GM12875 (cell line): ENCODE data around the gene GAB2.

Experiments used
- H3K4me3 ChIP-seq: one replicate; pipeline ENCODE4 v1.5.1; 2011; ENCODE audit warnings: low read depth, low read length, control low read depth
- TF ChIP-seq, protein P1 (sequence below): IDR thresholded peaks from 2 replicates; pipeline ENCODE4 v1.5.1; 2011; ENCODE audit warnings: low read depth, mild to moderate bottlenecking, control low read depth, inconsistent platforms, low read length, moderate library complexity, borderline replicate concordance; ENCODE audit not compliant: insufficient read depth

Gene GAB2

DNA sequence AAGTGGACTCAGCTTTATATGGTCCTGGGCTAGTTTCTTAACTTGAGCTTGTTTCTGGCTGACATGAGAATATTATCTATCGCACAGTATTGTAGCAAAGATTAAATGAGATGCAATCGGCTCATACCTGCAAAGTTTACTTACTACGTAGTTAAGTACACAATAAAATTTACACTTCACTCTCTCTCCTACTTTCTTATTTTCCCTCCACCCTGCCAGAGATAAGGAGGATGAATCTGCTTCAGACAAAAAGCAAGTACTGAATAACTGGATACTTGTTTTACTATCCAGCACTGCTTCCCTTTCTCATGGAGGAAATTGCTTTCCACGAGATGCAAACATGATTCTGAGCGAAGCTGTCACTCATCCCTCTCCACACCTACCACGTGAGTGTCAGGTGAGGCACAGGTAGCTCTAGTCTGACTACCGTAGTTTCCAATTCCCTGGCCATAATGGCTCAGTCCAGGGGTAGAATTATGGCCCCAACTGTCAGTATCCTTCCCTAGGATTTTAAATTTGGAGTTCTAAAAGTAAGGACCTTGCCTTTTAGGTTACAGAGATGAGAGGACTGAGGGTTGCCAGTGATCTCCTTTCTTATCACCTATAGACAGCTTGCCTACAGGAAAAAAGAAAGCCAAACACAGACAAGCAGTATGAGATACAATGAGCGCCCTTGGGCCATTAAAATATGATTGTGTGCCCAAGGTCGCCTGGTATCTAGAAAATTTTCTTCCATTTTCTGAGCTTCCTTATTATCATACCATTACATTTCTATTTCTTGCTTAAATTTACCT lies 39.8 kb downstream of the GAB2 start:
- TF ChIP-seq, protein P1, sequence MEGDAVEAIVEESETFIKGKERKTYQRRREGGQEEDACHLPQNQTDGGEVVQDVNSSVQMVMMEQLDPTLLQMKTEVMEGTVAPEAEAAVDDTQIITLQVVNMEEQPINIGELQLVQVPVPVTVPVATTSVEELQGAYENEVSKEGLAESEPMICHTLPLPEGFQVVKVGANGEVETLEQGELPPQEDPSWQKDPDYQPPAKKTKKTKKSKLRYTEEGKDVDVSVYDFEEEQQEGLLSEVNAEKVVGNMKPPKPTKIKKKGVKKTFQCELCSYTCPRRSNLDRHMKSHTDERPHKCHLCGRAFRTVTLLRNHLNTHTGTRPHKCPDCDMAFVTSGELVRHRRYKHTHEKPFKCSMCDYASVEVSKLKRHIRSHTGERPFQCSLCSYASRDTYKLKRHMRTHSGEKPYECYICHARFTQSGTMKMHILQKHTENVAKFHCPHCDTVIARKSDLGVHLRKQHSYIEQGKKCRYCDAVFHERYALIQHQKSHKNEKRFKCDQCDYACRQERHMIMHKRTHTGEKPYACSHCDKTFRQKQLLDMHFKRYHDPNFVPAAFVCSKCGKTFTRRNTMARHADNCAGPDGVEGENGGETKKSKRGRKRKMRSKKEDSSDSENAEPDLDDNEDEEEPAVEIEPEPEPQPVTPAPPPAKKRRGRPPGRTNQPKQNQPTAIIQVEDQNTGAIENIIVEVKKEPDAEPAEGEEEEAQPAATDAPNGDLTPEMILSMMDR = no peak
- H3K4me3 ChIP-seq = no peak overlapping the region

DNA sequence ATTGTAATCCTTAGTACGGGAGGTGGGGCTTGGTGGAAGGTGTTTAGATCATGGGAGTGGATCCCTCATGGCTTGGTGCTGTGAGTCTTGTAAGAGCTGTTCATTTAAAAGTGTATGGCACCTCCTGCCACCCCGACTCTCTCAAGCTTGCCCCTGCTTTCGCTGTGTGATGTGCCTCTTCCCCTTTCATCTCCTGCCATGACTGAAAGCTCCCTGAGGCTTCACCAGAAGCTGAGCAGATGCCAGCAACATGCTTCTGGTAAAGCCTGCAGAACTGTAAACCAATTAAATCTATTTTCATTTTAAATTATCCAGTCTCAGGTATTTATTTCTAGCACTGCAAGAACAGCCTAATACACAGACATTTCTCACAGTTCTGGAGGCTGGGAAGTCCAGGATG lies 40.8 kb downstream of the GAB2 start:
- no peak overlapping the region for H3K4me3 ChIP-seq
- TF ChIP-seq, protein P1 = no peak

DNA sequence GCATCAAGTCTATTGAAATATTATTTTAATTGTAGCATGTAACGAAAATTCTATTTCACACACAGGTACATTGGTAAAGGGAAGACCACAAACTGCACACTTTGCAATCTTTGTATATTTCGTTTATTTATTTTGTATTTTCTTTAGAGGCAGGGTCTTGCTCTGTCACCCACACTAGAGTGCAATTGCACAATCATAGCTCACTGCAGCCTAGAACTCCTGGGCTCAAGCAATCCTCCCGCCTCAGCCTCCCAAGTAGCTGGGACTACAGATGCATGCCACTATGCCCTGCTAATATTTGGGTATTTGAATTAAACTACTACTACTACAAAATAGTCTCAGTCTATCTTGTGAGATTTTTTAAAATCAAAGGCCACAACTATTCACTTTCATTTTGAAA lies 42.7 kb downstream of the GAB2 start:
- TF ChIP-seq, protein P1 = no peak

DNA sequence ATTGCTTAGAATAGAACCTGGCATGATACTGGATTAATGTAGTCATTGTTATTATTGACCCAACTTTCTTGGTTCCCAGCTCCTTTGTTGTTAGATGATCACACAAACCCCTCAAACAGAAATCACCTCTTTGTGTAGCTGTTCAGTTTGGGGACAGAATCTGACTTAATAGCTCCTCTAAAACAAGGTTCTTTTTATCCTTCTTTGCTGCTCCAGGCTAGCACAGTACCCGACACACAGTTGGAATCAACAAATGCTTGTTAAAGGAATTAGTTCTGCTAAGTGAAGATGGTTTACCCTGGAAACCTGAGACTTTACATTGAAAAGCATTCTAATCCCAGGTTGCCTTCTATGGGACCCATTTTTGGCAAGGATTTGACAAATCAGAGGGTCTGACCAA lies 43.9 kb downstream of the GAB2 start:
- TF ChIP-seq, protein P1 = no peak

More for the DNA sequence above, 42.7 kb downstream of the GAB2 start:
- no peak overlapping the region for H3K4me3 ChIP-seq

DNA sequence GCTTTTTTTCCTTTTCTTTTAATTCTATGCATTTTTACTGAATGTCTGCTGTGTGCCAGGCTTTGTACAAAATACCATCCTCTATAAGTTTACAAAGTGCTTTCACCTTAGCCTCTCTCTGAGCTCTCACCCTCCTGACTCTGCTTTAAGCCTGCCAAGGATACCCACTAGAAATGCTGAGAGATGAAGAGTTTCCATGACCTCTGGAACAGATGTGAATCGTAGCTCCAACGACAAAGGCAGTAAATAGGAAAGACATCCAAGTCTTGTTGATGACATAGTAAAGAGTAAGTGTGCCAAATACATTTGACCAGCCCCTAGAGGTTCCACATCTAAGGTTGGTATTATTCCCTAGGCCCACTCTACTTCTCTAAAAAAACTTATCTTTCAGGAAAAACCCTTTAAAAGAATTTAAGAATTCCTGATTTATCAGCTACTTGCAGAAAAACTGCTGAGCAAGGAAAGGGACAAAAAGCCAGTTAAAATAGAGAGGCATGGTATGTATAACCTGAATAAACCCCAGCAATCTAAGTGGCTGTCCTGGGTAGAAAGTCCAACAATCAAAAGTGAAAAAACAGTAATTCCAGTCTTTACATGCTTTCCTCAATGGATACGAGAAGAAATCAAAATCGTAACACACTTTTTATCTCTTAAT lies 45.4 kb downstream of the GAB2 start:
- TF ChIP-seq, protein P1 = no peak

More for the DNA sequence above, 43.9 kb downstream of the GAB2 start:
- H3K4me3 ChIP-seq = no peak overlapping the region

DNA sequence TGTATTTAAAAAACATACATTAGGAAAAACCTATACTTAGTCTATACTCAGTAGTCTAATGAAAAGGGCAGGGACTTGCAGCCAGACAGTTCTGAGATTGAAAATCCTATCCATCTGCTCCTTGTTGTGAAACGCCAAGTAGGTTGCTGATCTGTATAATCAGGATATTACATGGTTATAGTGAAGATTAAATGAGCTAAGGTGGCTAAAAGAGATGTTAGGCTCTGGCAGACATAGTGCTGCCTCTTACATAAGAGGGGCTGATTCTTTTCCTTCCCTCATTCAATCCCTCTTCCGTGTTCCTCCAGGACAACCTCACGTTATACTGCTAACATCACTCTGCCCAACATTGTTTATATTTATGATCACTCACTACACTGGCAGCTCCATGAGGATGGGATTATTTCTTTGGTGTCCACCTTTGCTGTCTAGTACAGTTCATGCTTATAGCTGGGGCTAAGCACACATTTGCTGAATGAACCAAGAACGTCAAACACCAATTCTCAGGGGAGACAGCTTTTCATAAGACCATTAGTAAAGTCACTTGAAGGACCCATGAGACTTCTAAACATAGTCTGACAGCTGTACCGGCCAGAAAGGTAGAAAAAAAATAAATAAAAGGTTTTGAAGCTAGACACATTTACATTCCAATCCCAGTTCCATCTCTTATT lies 46.3 kb downstream of the GAB2 start:
- H3K4me3 ChIP-seq = no peak overlapping the region
- TF ChIP-seq, protein P1 = no peak

More for the DNA sequence above, 45.4 kb downstream of the GAB2 start:
- no peak overlapping the region for H3K4me3 ChIP-seq
